ENCODE data around the gene PCDHA8. TPM values are rescaled to one million over a fixed set of nuclear protein-coding genes. Genes with fewer than 3 reads are reported as not detected.

PCDHA8 gene
- total RNA-seq, 2 donors from 2014 or later: 2.1 to 4.6 TPM

DNA sequence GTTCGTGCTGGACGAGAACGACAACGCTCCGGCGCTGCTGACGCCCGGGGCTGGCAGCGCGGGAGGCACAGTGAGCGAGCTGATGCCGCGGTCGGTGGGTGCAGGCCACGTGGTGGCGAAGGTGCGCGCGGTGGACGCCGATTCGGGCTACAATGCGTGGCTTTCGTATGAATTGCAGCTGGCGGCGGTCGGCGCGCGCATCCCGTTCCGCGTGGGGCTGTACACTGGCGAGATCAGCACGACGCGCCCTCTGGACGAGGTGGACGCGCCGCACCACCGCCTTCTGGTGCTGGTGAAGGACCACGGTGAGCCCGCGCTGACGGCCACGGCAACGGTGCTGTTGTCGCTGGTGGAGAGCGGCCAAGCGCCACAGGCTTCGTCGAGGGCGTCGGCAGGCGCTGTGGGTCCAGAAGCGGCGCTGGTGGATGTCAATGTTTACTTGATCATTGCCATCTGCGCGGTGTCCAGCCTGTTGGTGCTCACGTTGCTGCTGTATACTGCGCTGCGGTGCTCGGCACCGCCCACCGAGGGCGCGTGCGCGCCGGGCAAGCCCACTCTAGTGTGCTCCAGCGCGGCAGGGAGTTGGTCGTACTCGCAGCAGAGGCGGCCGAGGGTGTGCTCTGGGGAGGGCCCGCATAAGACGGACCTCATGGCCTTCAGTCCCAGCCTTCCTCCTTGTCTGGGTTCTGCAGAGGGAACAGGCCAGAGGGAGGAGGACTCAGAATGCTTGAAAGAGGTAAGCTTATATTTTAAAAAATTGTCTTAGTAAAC, 43.1 kb downstream of the PCDHA8 start:
- intact Hi-C loops (cut with DNase I): no loop called here
- Histone ChIP-seq H3K27me3 (no peaks in the 10 kb centered on the region), H3K4me1 (no peaks in the 10 kb centered on the region), H3K9me3 (peaks cover 0 to 25% (median 0%) of the 10 kb centered on the region in 3 donors), H3K36me3 (replicated peaks in 1 of 2; ENCODE audit: insufficient read depth in 1 of 2, low read depth in 2 of 2) (no peaks in the 10 kb centered on the region), H3K4me3 (no peak overlapping the region), H3K27ac (no peak overlapping the region)
- WGBS, 2 donors: 30 to 49% methylated on average over 17 to 79 of the region's 79 CpGs
- TF ChIP-seq, protein P1, sequence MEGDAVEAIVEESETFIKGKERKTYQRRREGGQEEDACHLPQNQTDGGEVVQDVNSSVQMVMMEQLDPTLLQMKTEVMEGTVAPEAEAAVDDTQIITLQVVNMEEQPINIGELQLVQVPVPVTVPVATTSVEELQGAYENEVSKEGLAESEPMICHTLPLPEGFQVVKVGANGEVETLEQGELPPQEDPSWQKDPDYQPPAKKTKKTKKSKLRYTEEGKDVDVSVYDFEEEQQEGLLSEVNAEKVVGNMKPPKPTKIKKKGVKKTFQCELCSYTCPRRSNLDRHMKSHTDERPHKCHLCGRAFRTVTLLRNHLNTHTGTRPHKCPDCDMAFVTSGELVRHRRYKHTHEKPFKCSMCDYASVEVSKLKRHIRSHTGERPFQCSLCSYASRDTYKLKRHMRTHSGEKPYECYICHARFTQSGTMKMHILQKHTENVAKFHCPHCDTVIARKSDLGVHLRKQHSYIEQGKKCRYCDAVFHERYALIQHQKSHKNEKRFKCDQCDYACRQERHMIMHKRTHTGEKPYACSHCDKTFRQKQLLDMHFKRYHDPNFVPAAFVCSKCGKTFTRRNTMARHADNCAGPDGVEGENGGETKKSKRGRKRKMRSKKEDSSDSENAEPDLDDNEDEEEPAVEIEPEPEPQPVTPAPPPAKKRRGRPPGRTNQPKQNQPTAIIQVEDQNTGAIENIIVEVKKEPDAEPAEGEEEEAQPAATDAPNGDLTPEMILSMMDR (IDR thresholded peaks at IDR 0.05): no peak
- no peak for TF ChIP-seq POLR2A (IDR thresholded peaks at IDR 0.05)
- DNase-seq (no peak), ATAC-seq (no peak)

Other genes with a start within 250 kb of the PCDHA8 start
- 10 to 100 TPM; 19.2 to 62.6 TPM for gene CD14, start 208.0 kb upstream of the PCDHA8 start, total RNA-seq
- 10 to 100 TPM; 14.5 to 58.7 TPM for gene TMCO6, start 201.7 kb upstream of the PCDHA8 start, total RNA-seq
- 10 to 100 TPM; 36.6 to 46.1 TPM for gene NDUFA2, start 193.6 kb upstream of the PCDHA8 start, total RNA-seq
- gene IK, start 193.4 kb upstream of the PCDHA8 start, total RNA-seq: 100 to 1,000 TPM in 1 of 2 donors, 10 to 100 TPM in 1; 62.6 to 134 TPM
- 10 to 100 TPM; 14.5 to 16.1 TPM for gene WDR55, start 176.3 kb upstream of the PCDHA8 start, total RNA-seq
- gene DND1, start 167.6 kb upstream of the PCDHA8 start, total RNA-seq: 1 to 10 TPM; 1.8 to 2.6 TPM
- 10 to 100 TPM; 46.2 to 52.4 TPM for gene HARS1, start 149.8 kb upstream of the PCDHA8 start, total RNA-seq
- 10 to 100 TPM; 13.7 to 23.7 TPM for gene HARS2, start 149.7 kb upstream of the PCDHA8 start, total RNA-seq
- gene ZMAT2, start 140.7 kb upstream of the PCDHA8 start, total RNA-seq: 10 to 100 TPM; 16.1 to 27.0 TPM
- not detected for gene PCDHA1, start 55.0 kb upstream of the PCDHA8 start, total RNA-seq
- 1 to 10 TPM in 1 of 2 donors, under 1 TPM in 1; 0.26 to 1.3 TPM for gene PCDHA2, start 46.3 kb upstream of the PCDHA8 start, total RNA-seq
- gene PCDHA3, start 40.1 kb upstream of the PCDHA8 start, total RNA-seq: 1 to 10 TPM in 1 of 2 donors, under 1 TPM in 1; 0.99 to 1.0 TPM
- gene PCDHA4, start 34.1 kb upstream of the PCDHA8 start, total RNA-seq: 1 to 10 TPM; 2.0 to 3.1 TPM
- 1 to 10 TPM; 2.3 to 4.0 TPM for gene PCDHA5, start 19.6 kb upstream of the PCDHA8 start, total RNA-seq
- gene PCDHA6, start 13.2 kb upstream of the PCDHA8 start, total RNA-seq: 1 to 10 TPM; 3.4 to 5.9 TPM
- 1 to 10 TPM; 1.3 to 3.3 TPM for gene PCDHA7, start 6.9 kb upstream of the PCDHA8 start, total RNA-seq
- 1 to 10 TPM; 1.3 to 3.3 TPM for gene PCDHA9, start 7.2 kb downstream of the PCDHA8 start, total RNA-seq
- 1 to 10 TPM; 3.1 to 6.6 TPM for gene PCDHA10, start 14.7 kb downstream of the PCDHA8 start, total RNA-seq
- 1 to 10 TPM; 3.6 to 4.9 TPM for gene PCDHA11, start 27.8 kb downstream of the PCDHA8 start, total RNA-seq
- 1 to 10 TPM; 3.6 to 3.9 TPM for gene PCDHA12, start 34.1 kb downstream of the PCDHA8 start, total RNA-seq
- 1 to 10 TPM; 2.3 to 7.6 TPM for gene PCDHA13, start 40.9 kb downstream of the PCDHA8 start, total RNA-seq
- 1 to 10 TPM; 1.8 to 4.0 TPM for gene PCDHAC1, start 85.1 kb downstream of the PCDHA8 start, total RNA-seq
- 1 to 10 TPM; 1.6 to 2.3 TPM for gene PCDHAC2, start 125.3 kb downstream of the PCDHA8 start, total RNA-seq
- gene PCDHB1, start 210.2 kb downstream of the PCDHA8 start, total RNA-seq: under 1 TPM; 0.26 to 0.66 TPM

All from body of pancreas (tissue), 4 donors.